Measurements from ENCODE around the gene SYPL1. TPM values are rescaled to one million over a fixed set of nuclear protein-coding genes. Genes with fewer than 3 reads are reported as not detected.

The SYPL1 gene
- polyA plus RNA-seq, 1 of the 3 experiments (the other 2 are of a cell fraction) = 72.4 TPM

DNA sequence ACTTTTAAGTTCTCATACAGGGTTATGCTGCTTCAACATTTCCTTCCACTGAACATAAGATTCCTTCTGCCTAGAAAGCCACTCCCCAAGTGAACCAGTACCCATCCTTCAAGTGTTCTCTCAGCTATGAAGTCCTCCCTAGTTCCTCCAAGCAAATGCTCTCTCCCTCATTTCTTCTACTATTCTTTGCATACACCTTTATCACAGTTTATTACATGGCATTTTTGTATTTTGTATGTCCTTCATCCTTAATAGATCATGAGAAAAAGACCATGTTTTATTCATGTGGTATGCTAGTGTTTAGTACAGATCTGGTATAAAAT is 1.9 kb downstream of the SYPL1 start:
- Histone ChIP-seq H3K27me3 (ENCODE audit: insufficient read depth) (no peaks in the 10 kb centered on the region), H3K9ac (peak overlapping the region; percentile 81; the same call in 1 of the 2 replicates), H4K20me1 (ENCODE audit: insufficient read depth) (peaks cover 51% of the 10 kb centered on the region), H3K9me3 (no peaks in the 10 kb centered on the region), H3K79me2 (ENCODE audit: insufficient read depth) (peaks cover 68% of the 10 kb centered on the region), H3F3A (replicated peaks; ENCODE audit: insufficient read depth) (peaks cover 11% of the 10 kb centered on the region), H3K9me2 (no peaks in the 10 kb centered on the region), H3K4me1 (ENCODE audit: control insufficient read depth in 1 of 2, insufficient read depth in 2 of 2, low read depth in 1 of 2, low read length in 1 of 2) (peaks cover 14 to 23% of the 10 kb centered on the region in 2 experiments; a peak in 3 of 4 replicates), H3K4me2 (peak overlapping the region; percentile 82), H3K4me3 (ENCODE audit: low read depth in 2 of 2, low read length in 1 of 2) (peak overlapping the region; percentile 80 to 91; a peak in 3 of 4 replicates), H2AFZ (ENCODE audit: low read depth) (no peak overlapping the region), H3K27ac (ENCODE audit: low read depth in 2 of 2, low read length in 1 of 2) (no peak overlapping the region), H3K36me3 (replicated peaks in 1 of 2; ENCODE audit: control insufficient read depth in 1 of 2, insufficient read depth in 2 of 2, low read length in 1 of 2) (peaks cover 8 to 13% of the 10 kb centered on the region in 2 experiments)
- DNase-seq = no peak
- CTCF ChIA-PET = interaction anchor here (3.6 to 5.2 kb wide), 2 partner anchors 42 to 53 kb away, joined by 36 to 37 read pairs; no protein-coding TSS in a partner anchor
- TF ChIP-seq, protein P1, sequence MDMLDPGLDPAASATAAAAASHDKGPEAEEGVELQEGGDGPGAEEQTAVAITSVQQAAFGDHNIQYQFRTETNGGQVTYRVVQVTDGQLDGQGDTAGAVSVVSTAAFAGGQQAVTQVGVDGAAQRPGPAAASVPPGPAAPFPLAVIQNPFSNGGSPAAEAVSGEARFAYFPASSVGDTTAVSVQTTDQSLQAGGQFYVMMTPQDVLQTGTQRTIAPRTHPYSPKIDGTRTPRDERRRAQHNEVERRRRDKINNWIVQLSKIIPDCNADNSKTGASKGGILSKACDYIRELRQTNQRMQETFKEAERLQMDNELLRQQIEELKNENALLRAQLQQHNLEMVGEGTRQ (IDR thresholded peaks at IDR 0.05; ENCODE audit: borderline replicate concordance, low read depth, low read length) = no peak
- TF ChIP-seq MEF2A (IDR thresholded peaks at IDR 0.05; ENCODE audit: borderline replicate concordance, low read depth) (no peak), GABPA (IDR thresholded peaks at IDR 0.05; ENCODE audit: low read depth) (no peak), RXRA (IDR thresholded peaks at IDR 0.05; ENCODE audit: borderline replicate concordance, low read depth) (no peak), TEAD4 (IDR thresholded peaks at IDR 0.05; ENCODE audit: borderline replicate concordance, insufficient read depth) (no peak), SIN3A (IDR thresholded peaks at IDR 0.05; ENCODE audit: borderline replicate concordance, low read depth, low read length) (no peak), MXI1 (IDR thresholded peaks at IDR 0.05; ENCODE audit: low read depth, low read length) (no peak), NRF1 (IDR thresholded peaks at IDR 0.05; ENCODE audit: low read depth, low read length) (no peak), EP300 (IDR thresholded peaks at IDR 0.05; ENCODE audit: borderline replicate concordance in 1 of 2, low read depth in 1 of 2, low read length in 1 of 2) (no peak), YY1 (IDR thresholded peaks at IDR 0.05; ENCODE audit: low read depth) (no peak), TCF12 (IDR thresholded peaks at IDR 0.05) (no peak)
- POLR2A ChIA-PET = no interaction called here

DNA sequence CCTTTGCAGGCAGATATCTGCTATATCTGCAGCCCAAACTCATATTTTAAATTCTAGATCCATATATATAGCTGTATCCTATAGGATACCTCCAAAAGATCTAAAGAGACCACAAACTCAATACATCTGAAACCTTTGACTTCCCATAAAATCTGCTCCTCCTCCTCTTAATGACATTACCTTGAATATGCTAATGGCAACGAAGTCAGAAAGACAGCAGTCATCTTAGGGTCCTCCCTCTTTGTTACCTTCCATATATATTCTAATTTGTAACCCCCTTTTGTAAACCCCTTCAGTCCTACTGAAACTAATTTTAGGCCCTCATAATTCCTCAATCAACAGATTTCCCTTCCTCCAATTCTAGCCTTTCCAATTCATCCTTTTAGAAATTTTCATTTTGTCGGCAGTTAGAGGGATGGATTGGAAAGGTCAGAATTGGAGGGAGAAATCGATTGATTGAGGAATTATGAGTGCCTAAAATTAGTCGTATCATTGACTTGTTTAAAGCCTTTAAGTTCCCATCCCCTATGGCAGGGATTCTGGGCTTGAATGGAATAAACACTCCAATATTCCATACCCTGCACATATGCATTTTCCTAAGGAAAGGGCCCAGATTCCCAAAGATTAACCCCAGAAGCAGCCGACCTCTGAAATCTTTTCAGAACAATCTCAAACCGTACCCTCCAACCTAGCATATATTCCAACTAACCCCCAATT is 2.4 kb downstream of the SYPL1 start:
- Histone ChIP-seq H3K4me3 (ENCODE audit: low read depth in 2 of 2, low read length in 1 of 2) (peak overlapping the region; percentile 80 to 91; a peak in 3 of 4 replicates), H2AFZ (ENCODE audit: low read depth) (no peak overlapping the region), H3K27me3 (ENCODE audit: insufficient read depth) (no peaks in the 10 kb centered on the region), H3K9ac (no peak overlapping the region), H3F3A (replicated peaks; ENCODE audit: insufficient read depth) (peaks cover 11% of the 10 kb centered on the region), H3K9me2 (no peaks in the 10 kb centered on the region), H3K79me2 (ENCODE audit: insufficient read depth) (peaks cover 73% of the 10 kb centered on the region), H3K27ac (ENCODE audit: low read depth in 2 of 2, low read length in 1 of 2) (no peak overlapping the region), H3K9me3 (no peaks in the 10 kb centered on the region), H3K4me1 (ENCODE audit: control insufficient read depth in 1 of 2, insufficient read depth in 2 of 2, low read depth in 1 of 2, low read length in 1 of 2) (peaks cover 14 to 24% of the 10 kb centered on the region in 2 experiments; a peak in 3 of 4 replicates), H3K36me3 (replicated peaks in 1 of 2; ENCODE audit: control insufficient read depth in 1 of 2, insufficient read depth in 2 of 2, low read length in 1 of 2) (peaks cover 8 to 14% of the 10 kb centered on the region in 2 experiments), H4K20me1 (ENCODE audit: insufficient read depth) (peaks cover 56% of the 10 kb centered on the region), H3K4me2 (peak overlapping the region; percentile 82)
- POLR2A ChIA-PET = no interaction called here
- CTCF ChIA-PET = interaction anchor here (1.0 to 5.2 kb wide), 3 partner anchors 42 to 53 kb away, joined by 3 to 37 read pairs (median 36); no protein-coding TSS in a partner anchor
- 96% methylated on average over 6 of the region's 6 CpGs for WGBS (ENCODE audit: low lambda C conversion rate)
- no peak for DNase-seq
- TF ChIP-seq, protein P1 (IDR thresholded peaks at IDR 0.05; ENCODE audit: borderline replicate concordance, low read depth, low read length) = no peak
- TF ChIP-seq NRF1 (IDR thresholded peaks at IDR 0.05; ENCODE audit: low read depth, low read length) = no peak
- TF ChIP-seq MXI1 (IDR thresholded peaks at IDR 0.05; ENCODE audit: low read depth, low read length) = no peak
- TF ChIP-seq ELF1 (IDR thresholded peaks at IDR 0.05) = no peak
- TF ChIP-seq, protein P2, sequence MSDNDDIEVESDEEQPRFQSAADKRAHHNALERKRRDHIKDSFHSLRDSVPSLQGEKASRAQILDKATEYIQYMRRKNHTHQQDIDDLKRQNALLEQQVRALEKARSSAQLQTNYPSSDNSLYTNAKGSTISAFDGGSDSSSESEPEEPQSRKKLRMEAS (IDR thresholded peaks at IDR 0.05; ENCODE audit: low read depth) = no peak
- TF ChIP-seq RFX5 (IDR thresholded peaks at IDR 0.05; ENCODE audit: low read length) = no peak
- TF ChIP-seq FOSL2 (IDR thresholded peaks at IDR 0.05; ENCODE audit: borderline replicate concordance, low read depth) = no peak
- TF ChIP-seq GABPA (IDR thresholded peaks at IDR 0.05; ENCODE audit: low read depth) = no peak
- no peak for TF ChIP-seq TEAD4 (IDR thresholded peaks at IDR 0.05; ENCODE audit: borderline replicate concordance, insufficient read depth)
- no peak for TF ChIP-seq EP300 (IDR thresholded peaks at IDR 0.05; ENCODE audit: borderline replicate concordance in 1 of 2, low read depth in 1 of 2, low read length in 1 of 2)
- no peak for TF ChIP-seq FOXJ3 (CRISPR knock-in tag; IDR thresholded peaks at IDR 0.05)

All from SK-N-SH (cell line).